BJ (cell line): ENCODE results near the gene UBE2Q1. TPM values are rescaled to one million over a fixed set of nuclear protein-coding genes. Genes with fewer than 3 reads are reported as not detected.
A peak's percentile ranks its signal among the peaks of the same experiment; 100 is the strongest.

ENCODE experiments used
- CTCF ChIA-PET: fragments of 350-600 bp; formaldehyde crosslinking; extraction: SDS; loops from one replicate; lab custom pipeline; 2021; ENCODE audit warnings: antibody characterized with exemption, inconsistent platforms; lab: Yijun Ruan, JAX
- POLR2A ChIA-PET: fragments of 300-600 bp; sonication (Branson Sonifier 250); formaldehyde crosslinking; extraction: SDS; loops from one replicate; lab custom pipeline; 2021; ENCODE audit warnings: antibody characterized with exemption; lab: Charles Lee
- DNase-seq: peaks from one replicate; pipeline ENCODE4 v3.0.0-alpha.2; 2011; ENCODE audit warnings: low read depth
- H3K27me3 ChIP-seq: 2 replicates; pipeline ENCODE4 v1.6.0; 2011; ENCODE audit warnings: low read length; ENCODE audit not compliant: control insufficient read depth, insufficient read depth
- H3K36me3 ChIP-seq: 2 replicates; pipeline ENCODE4 v1.5.1; 2011; ENCODE audit warnings: low read length; ENCODE audit not compliant: control insufficient read depth, insufficient read depth
- H3K4me3 ChIP-seq: 2 replicates; pipeline ENCODE4 v1.5.1; 2011; ENCODE audit warnings: low read depth, mild to moderate bottlenecking, control low read depth, low read length
- polyA plus RNA-seq: library from polyadenylated mRNA; depleted of rRNA; stranded (reverse); fragments of >200 nt; gene quantifications from 2 replicates; pipeline ENCODE4 v1.2.3, GENCODE V29; 2011
- TF ChIP-seq, protein P1 (sequence below): IDR thresholded peaks from 2 replicates; pipeline ENCODE4 v1.5.1; 2011; ENCODE audit warnings: low read depth, mild to moderate bottlenecking, control low read depth, inconsistent platforms, low read length, moderate library complexity; ENCODE audit not compliant: insufficient read depth

Gene UBE2Q1
- polyA plus RNA-seq, 1 experiment = 11.0 TPM

DNA sequence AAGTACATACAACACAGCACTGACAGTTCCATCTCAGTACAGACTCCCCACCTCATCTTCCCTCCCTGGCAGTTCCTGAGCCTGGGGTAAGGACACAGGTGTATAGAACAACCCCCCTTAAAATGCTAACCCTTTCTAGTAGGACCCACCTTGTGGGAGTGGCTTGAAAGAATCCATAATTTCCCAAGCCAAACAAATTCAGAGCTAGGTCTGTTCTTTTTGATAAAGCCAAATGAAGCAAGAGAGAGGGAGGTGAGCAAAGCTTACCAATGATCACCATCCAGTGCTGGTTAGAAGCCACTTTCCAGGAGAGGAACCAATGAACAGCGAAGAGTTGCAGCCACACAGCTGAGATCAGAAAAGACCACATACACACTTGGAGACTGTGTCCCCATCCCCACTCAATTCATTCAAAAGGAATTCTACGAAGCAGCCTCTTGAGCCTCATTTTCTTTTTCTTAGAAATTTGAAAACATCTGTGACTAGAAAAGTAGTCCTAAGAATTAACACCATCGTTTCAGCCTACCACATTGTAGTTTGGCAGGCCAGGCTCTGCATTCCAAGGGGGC, 9.2 kb downstream of the UBE2Q1 start:
- ChIA-PET CTCF (interaction anchor here (0.7 to 4.8 kb wide), 3 partner anchors 56 to 70 kb away, joined by 3 to 43 read pairs (median 5); no protein-coding TSS in a partner anchor), POLR2A (no interaction called here)
- TF ChIP-seq, protein P1, sequence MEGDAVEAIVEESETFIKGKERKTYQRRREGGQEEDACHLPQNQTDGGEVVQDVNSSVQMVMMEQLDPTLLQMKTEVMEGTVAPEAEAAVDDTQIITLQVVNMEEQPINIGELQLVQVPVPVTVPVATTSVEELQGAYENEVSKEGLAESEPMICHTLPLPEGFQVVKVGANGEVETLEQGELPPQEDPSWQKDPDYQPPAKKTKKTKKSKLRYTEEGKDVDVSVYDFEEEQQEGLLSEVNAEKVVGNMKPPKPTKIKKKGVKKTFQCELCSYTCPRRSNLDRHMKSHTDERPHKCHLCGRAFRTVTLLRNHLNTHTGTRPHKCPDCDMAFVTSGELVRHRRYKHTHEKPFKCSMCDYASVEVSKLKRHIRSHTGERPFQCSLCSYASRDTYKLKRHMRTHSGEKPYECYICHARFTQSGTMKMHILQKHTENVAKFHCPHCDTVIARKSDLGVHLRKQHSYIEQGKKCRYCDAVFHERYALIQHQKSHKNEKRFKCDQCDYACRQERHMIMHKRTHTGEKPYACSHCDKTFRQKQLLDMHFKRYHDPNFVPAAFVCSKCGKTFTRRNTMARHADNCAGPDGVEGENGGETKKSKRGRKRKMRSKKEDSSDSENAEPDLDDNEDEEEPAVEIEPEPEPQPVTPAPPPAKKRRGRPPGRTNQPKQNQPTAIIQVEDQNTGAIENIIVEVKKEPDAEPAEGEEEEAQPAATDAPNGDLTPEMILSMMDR = no peak

DNA sequence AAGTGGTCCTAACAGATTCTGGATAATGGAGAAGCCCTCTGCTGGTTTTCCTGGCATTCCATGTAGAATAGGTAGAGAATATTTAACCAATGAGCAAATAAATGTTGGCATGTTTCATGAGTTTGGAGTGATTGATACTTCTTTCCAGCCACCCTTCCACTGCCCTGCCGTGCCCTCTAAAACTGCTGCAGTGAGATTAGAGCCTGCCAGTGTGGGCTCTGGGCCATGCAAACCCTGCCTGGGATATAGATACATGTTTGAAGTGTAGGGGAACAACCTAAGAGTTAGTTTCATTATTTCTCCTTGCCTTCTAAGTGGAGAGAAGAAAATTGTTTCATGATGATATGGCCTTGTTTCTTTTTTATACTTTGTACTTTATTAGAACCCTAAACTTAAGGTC, 10.4 kb downstream of the UBE2Q1 start:
- no peak for DNase-seq
- ChIA-PET CTCF (interaction anchor here (0.9 to 4.8 kb wide), 4 partner anchors 13 to 537 kb away, joined by 3 to 43 read pairs (median 3); no protein-coding TSS in a partner anchor), POLR2A (no interaction called here)
- no peak overlapping the region for H3K4me3 ChIP-seq
- peaks cover 24% of the 10 kb centered on the region for H3K36me3 ChIP-seq
- TF ChIP-seq, protein P1 = no peak
- peaks cover 1% of the 10 kb centered on the region; the same call in 1 of the 2 replicates for H3K27me3 ChIP-seq

More for the DNA sequence above, 9.2 kb downstream of the UBE2Q1 start:
- DNase-seq = no peak
- peaks cover 1% of the 10 kb centered on the region; the same call in 1 of the 2 replicates for H3K27me3 ChIP-seq
- no peak overlapping the region for H3K4me3 ChIP-seq
- peaks cover 30% of the 10 kb centered on the region for H3K36me3 ChIP-seq

GRCh38 chr1:154547105-154547732, 11.2 kb downstream of the UBE2Q1 start:
- Histone ChIP-seq H3K27me3 (peaks cover 5% of the 10 kb centered on the region; the same call in 1 of the 2 replicates), H3K4me3 (no peak overlapping the region), H3K36me3 (peaks cover 20% of the 10 kb centered on the region)
- TF ChIP-seq, protein P1 = no peak
- CTCF ChIA-PET = interaction anchor here (0.6 to 4.8 kb wide), 16 partner anchors 8 to 1199 kb away, joined by 3 to 43 read pairs (median 4); partner anchors contain the start of genes PGLYRP4 and UBE2Q1
- POLR2A ChIA-PET = interaction anchor here (0.6 kb wide), 1 partner anchor 678 kb away, joined by 3 read pairs; no protein-coding TSS in a partner anchor
- DNase-seq = no peak

DNA sequence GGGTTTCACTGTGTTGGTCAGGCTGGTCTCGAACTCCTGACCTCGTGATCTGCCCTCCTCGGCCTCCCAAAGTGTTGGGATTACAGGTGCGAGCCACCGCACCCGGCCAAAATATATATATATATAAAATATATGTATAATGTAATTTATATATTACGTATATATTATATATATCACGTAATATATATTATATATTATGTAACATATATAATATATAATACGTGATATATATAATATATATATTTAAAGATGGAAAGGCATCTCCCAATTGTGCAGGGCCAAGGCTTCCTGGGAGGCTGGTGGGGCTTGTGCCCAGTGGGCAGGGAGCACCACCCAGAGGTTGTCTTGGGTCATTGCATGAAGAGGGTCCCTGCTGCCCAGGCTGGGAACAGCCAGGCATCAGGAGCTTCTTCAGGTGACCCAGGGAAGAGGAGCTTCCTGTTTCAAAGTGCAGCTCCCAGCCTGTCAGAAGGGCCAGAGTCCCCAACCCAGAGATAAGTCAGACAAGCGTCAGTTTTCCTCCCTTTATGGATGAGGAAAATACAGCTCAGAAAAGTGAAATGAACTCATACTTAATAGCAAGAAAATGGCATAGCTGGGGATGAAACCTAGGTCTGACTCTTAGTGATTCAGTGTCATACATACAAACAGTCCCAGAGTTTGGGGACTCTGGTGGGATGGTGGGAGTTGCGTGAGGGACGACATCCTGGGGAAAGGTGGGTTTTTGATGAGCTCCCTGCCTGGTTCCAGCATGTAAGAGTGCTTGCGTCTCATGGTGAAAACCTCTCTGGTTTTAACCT, 12.0 kb downstream of the UBE2Q1 start:
- CTCF ChIA-PET = interaction anchor here (0.6 to 4.8 kb wide), 19 partner anchors 9 to 1198 kb away, joined by 3 to 43 read pairs (median 3); partner anchors contain the start of genes PGLYRP4 and UBE2Q1
- TF ChIP-seq, protein P1 = peak; percentile 75
- peaks cover 5% of the 10 kb centered on the region; the same call in 1 of the 2 replicates for H3K27me3 ChIP-seq
- H3K4me3 ChIP-seq = no peak overlapping the region
- POLR2A ChIA-PET = interaction anchor here (0.6 kb wide), 1 partner anchor 678 kb away, joined by 3 read pairs; no protein-coding TSS in a partner anchor
- DNase-seq = no peak
- peaks cover 15% of the 10 kb centered on the region for H3K36me3 ChIP-seq
